Muscle layer of duodenum (tissue), 2 donors: ENCODE data around the gene ETV6.

Experiments used
- H3K27ac ChIP-seq: one replicate; pipeline ENCODE4 v1.7.0; 2013; ENCODE audit warnings: mild to moderate bottlenecking, low read length
- H3K27me3 ChIP-seq: one replicate; pipeline ENCODE4 v1.7.0; 2013; ENCODE audit warnings: low read depth, mild to moderate bottlenecking, control low read depth, low read length
- H3K36me3 ChIP-seq, 2 donors: one replicate each; pipeline ENCODE4 v1.7.0; 2013; ENCODE audit warnings: low read length in 2 of 2, control low read depth in 1 of 2, mild to moderate bottlenecking in 1 of 2; ENCODE audit not compliant: insufficient read depth in 2 of 2, control insufficient read depth in 1 of 2
- H3K4me1 ChIP-seq, 2 donors: one replicate each; pipeline ENCODE4 v1.7.0; 2013; ENCODE audit warnings: low read length in 2 of 2, mild to moderate bottlenecking in 2 of 2, control low read depth in 1 of 2, moderate library complexity in 1 of 2; ENCODE audit not compliant: insufficient read depth in 2 of 2, control insufficient read depth in 1 of 2
- H3K4me3 ChIP-seq, 2 donors: one replicate each; pipeline ENCODE4 v1.7.0; 2013; ENCODE audit warnings: low read length in 2 of 2, low read depth in 1 of 2, mild to moderate bottlenecking in 1 of 2
- H3K9me3 ChIP-seq, 2 donors: one replicate each; pipeline ENCODE4 v1.7.0; 2013; ENCODE audit warnings: low read length in 2 of 2, control low read depth in 1 of 2, mild to moderate bottlenecking in 1 of 2; ENCODE audit not compliant: control insufficient read depth in 1 of 2
- donor health status: healthy.

ETV6 gene

GRCh38 chr12:11922361-11922760 is 272.9 kb downstream of the ETV6 start:
- H3K4me1 ChIP-seq: no peaks in the 10 kb centered on the region
- H3K27me3 ChIP-seq: no peaks in the 10 kb centered on the region
- H3K36me3 ChIP-seq: no peaks in the 10 kb centered on the region
- H3K4me3 ChIP-seq: no peak overlapping the region
- H3K9me3 ChIP-seq: no peaks in the 10 kb centered on the region
- no peak overlapping the region for H3K27ac ChIP-seq

- no peaks in the 10 kb centered on the region for H3K9me3 ChIP-seq
- H3K27ac ChIP-seq: no peak overlapping the region
- no peak overlapping the region for H3K4me3 ChIP-seq
- no peaks in the 10 kb centered on the region for H3K36me3 ChIP-seq
- no peaks in the 10 kb centered on the region for H3K4me1 ChIP-seq
- no peaks in the 10 kb centered on the region for H3K27me3 ChIP-seq
Measured at GRCh38 chr12:11923067-11923466, 273.6 kb downstream of the ETV6 start.

GRCh38 chr12:11927286-11927935 is 277.9 kb downstream of the ETV6 start:
- H3K9me3 ChIP-seq: no peaks in the 10 kb centered on the region

GRCh38 chr12:11929714-11930113 is 280.2 kb downstream of the ETV6 start:
- no peak overlapping the region for H3K27ac ChIP-seq
- no peaks in the 10 kb centered on the region for H3K9me3 ChIP-seq

More at GRCh38 chr12:11927286-11927935, 277.9 kb downstream of the ETV6 start:
- Histone ChIP-seq H3K36me3 (no peaks in the 10 kb centered on the region), H3K27me3 (no peaks in the 10 kb centered on the region), H3K27ac (no peak overlapping the region), H3K4me1 (no peaks in the 10 kb centered on the region), H3K4me3 (no peak overlapping the region)

GRCh38 chr12:11939223-11939622 is 289.7 kb downstream of the ETV6 start:
- no peaks in the 10 kb centered on the region for H3K27me3 ChIP-seq
- peaks cover 0 to 3% of the 10 kb centered on the region in 2 donors for H3K9me3 ChIP-seq
- H3K4me1 ChIP-seq: no peaks in the 10 kb centered on the region
- H3K27ac ChIP-seq: no peak overlapping the region
- no peaks in the 10 kb centered on the region for H3K36me3 ChIP-seq
- no peak overlapping the region for H3K4me3 ChIP-seq

More at GRCh38 chr12:11929714-11930113, 280.2 kb downstream of the ETV6 start:
- no peak overlapping the region for H3K4me3 ChIP-seq
- H3K4me1 ChIP-seq: no peaks in the 10 kb centered on the region
- H3K36me3 ChIP-seq: no peaks in the 10 kb centered on the region
- no peaks in the 10 kb centered on the region for H3K27me3 ChIP-seq

GRCh38 chr12:11941606-11942337 is 292.3 kb downstream of the ETV6 start:
- Histone ChIP-seq H3K36me3 (no peaks in the 10 kb centered on the region), H3K4me1 (no peaks in the 10 kb centered on the region), H3K27me3 (no peaks in the 10 kb centered on the region), H3K9me3 (peaks cover 0 to 3% of the 10 kb centered on the region in 2 donors), H3K4me3 (no peak overlapping the region), H3K27ac (no peak overlapping the region)

- no peak overlapping the region for H3K4me3 ChIP-seq
- no peak overlapping the region for H3K27ac ChIP-seq
- no peaks in the 10 kb centered on the region for H3K27me3 ChIP-seq
- H3K9me3 ChIP-seq: peaks cover 0 to 3% of the 10 kb centered on the region in 2 donors
- H3K4me1 ChIP-seq: no peaks in the 10 kb centered on the region
- H3K36me3 ChIP-seq: no peaks in the 10 kb centered on the region
Measured at GRCh38 chr12:11943919-11944700, 294.6 kb downstream of the ETV6 start.
